ENCODE results near the gene PRKCZ. TPM values are rescaled to one million over a fixed set of nuclear protein-coding genes. Genes with fewer than 3 reads are reported as not detected.
"Not testable (repeated sequence)": the region's sequence is repeated elsewhere in the genome, so short reads cannot be mapped to it uniquely, and the experiment has no call there.

PRKCZ gene
- total RNA-seq, 2 donors from 2014 or later = 12.4 to 20.7 TPM

- intact Hi-C loops (cut with DNase I); DNase-seq: not testable (repeated sequence)
- ATAC-seq = peak in 1 of 2 donors; percentile 71
Measured at GRCh38 chr1:2094269-2095158, 44.3 kb downstream of the PRKCZ start.

GRCh38 chr1:2095394-2095793 is 45.2 kb downstream of the PRKCZ start:
- no peak for ATAC-seq

GRCh38 chr1:2095981-2096736 is 45.9 kb downstream of the PRKCZ start:
- no peak for DNase-seq
- intact Hi-C loops (cut with DNase I) = no loop called here
- no peak for ATAC-seq

More at GRCh38 chr1:2095394-2095793, 45.2 kb downstream of the PRKCZ start:
- no peak for DNase-seq
- intact Hi-C loops (cut with DNase I) = no loop called here

- ATAC-seq (no peak), DNase-seq (no peak)
- intact Hi-C loops (cut with DNase I) = no loop called here
Measured at GRCh38 chr1:2097386-2098300, 47.4 kb downstream of the PRKCZ start.

- intact Hi-C loops (cut with DNase I) = no loop called here
- no peak for ATAC-seq
- DNase-seq = no peak
Measured at GRCh38 chr1:2098301-2098698, 48.1 kb downstream of the PRKCZ start.

- no peak for ATAC-seq
- intact Hi-C loops (cut with DNase I) = no loop called here
- peak; percentile 7 for DNase-seq
Measured at GRCh38 chr1:2098839-2099785, 48.9 kb downstream of the PRKCZ start.

- DNase-seq (peak; percentile 11), ATAC-seq (no peak)
- intact Hi-C loops (cut with DNase I) = no loop called here
Measured at GRCh38 chr1:2099886-2100779, 49.9 kb downstream of the PRKCZ start.

GRCh38 chr1:2100780-2101108 is 50.5 kb downstream of the PRKCZ start:
- intact Hi-C loops (cut with DNase I) = no loop called here
- DNase-seq (peak; percentile 3), ATAC-seq (no peak)

GRCh38 chr1:2101531-2101930 is 51.3 kb downstream of the PRKCZ start:
- ATAC-seq = no peak
- intact Hi-C loops (cut with DNase I) = no loop called here

GRCh38 chr1:2101946-2102345 is 51.7 kb downstream of the PRKCZ start:
- DNase-seq (peak; percentile 7), ATAC-seq (no peak)
- intact Hi-C loops (cut with DNase I) = no loop called here

More at GRCh38 chr1:2101531-2101930, 51.3 kb downstream of the PRKCZ start:
- DNase-seq = peak; percentile 5

GRCh38 chr1:2102753-2103152 is 52.5 kb downstream of the PRKCZ start:
- intact Hi-C loops (cut with DNase I) = no loop called here
- ATAC-seq = no peak
- peak; percentile 3 for DNase-seq

GRCh38 chr1:2103266-2103900 is 53.2 kb downstream of the PRKCZ start:
- ATAC-seq (no peak), DNase-seq (peak; percentile 1)
- intact Hi-C loops (cut with DNase I) = no loop called here

GRCh38 chr1:2103901-2104590 is 53.8 kb downstream of the PRKCZ start:
- intact Hi-C loops (cut with DNase I) = no loop called here
- ATAC-seq (no peak), DNase-seq (peak; percentile 10)

- ATAC-seq (no peak), DNase-seq (peak; percentile 15)
- intact Hi-C loops (cut with DNase I) = no loop called here
Measured at GRCh38 chr1:2104621-2105427, 54.6 kb downstream of the PRKCZ start.

- DNase-seq = peak; percentile 13
- no peak for ATAC-seq
- intact Hi-C loops (cut with DNase I) = no loop called here
Measured at GRCh38 chr1:2105781-2106524, 55.7 kb downstream of the PRKCZ start.

Data from left cardiac atrium (tissue), 4 donors.